Measurements from ENCODE around the gene GPR55.

The GPR55 gene

DNA sequence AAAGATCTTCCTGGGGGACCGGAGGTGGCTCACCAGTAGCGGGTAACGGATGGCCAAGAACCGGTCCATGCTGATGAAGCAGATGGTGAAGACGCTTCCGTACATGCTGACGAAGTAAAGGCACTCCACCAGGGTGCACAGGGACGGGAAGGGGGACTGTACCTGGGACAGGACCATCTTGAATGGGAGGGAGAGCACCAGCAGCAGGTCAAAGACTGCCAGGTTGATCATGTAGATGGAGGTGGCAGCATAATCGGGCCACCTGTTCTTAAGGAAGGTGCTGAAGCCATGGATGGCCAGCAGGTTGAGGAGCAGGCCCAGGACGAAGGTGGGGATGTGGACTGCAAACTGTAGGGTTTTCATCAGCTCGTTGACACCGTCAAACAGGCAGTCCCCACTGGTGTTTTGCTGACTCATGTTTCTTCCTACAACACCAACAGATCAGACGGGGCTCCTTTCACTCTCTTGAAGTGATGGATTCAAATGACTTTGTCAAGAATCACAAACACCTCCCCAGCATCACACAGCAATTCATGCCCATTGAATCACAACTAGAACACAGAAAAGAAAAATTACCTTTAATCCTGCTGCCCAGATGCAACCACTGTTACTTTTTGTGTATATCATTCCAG is 14.4 kb downstream of the GPR55 start:
- POLR2A ChIA-PET, result no interaction called here
- CTCF ChIA-PET, result interaction anchor here (0.8 to 0.9 kb wide), 2 partner anchors 86 to 142 kb away, joined by 3 read pairs; no protein-coding TSS in a partner anchor

DNA sequence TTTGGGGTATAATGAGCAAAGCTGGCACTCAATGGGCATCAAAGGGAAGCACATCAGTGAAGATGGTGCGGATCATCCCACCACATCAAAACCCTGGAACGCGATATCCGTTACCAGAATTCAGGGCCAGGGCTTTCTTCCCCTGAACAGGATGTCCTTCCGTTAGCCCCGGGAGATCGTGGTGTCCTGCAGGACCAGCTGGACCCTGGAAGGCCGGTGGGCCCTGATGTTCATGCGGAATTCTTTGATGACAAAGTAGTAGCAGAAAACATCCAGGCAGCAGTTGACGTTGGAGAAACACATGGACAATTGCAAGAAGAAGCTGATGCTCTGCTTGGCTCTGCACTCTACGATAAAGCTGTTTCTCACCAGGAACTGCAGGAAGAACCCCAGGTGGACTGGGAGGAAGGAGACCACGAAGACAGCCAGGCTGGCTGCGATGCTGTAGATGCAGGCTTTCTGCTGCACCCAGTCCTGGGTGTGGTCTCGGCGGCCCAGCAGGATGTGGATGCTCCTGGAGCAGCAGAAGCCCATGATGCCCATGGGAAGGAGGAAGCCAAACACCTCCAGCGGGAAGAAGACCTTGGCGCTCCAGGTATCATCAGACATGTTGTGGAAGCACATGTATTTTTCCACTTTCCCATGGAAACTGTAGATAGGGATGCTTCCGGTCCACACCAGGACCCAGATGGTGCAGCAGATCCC is 15.0 kb downstream of the GPR55 start:
- Histone ChIP-seq H3K4me3 (ENCODE audit: low read depth, low read length) (no peak overlapping the region), H3K4me1 (ENCODE audit: control insufficient read depth, insufficient read depth, low read length) (no peaks in the 10 kb centered on the region), H3K36me3 (ENCODE audit: control insufficient read depth in 2 of 2, insufficient read depth in 1 of 2, low read length in 2 of 2) (no peaks in the 10 kb centered on the region), H3K27ac (ENCODE audit: extremely low read depth, low read depth, low read length) (no peak overlapping the region), H3K9me3 (ENCODE audit: control insufficient read depth, insufficient read depth, low read depth, low read length) (no peaks in the 10 kb centered on the region)
- CTCF ChIA-PET, result no interaction called here
- POLR2A ChIA-PET, result no interaction called here
- no peak for TF ChIP-seq ZNF416 (tag by site-specific recombination; IDR thresholded peaks at IDR 0.05)
- TF ChIP-seq GLI2 (tag by site-specific recombination; IDR thresholded peaks at IDR 0.05; ENCODE audit: borderline replicate concordance, low read depth), result no peak
- TF ChIP-seq KLF9 (tag by site-specific recombination; IDR thresholded peaks at IDR 0.05; ENCODE audit: low read depth), result no peak
- TF ChIP-seq ZNF391 (tag by site-specific recombination; IDR thresholded peaks at IDR 0.05; ENCODE audit: borderline replicate concordance, low read depth), result no peak
- TF ChIP-seq ZNF184 (tag by site-specific recombination; IDR thresholded peaks at IDR 0.05), result no peak
- TF ChIP-seq GLIS2 (tag by site-specific recombination; IDR thresholded peaks at IDR 0.05), result no peak
- TF ChIP-seq, protein P1, sequence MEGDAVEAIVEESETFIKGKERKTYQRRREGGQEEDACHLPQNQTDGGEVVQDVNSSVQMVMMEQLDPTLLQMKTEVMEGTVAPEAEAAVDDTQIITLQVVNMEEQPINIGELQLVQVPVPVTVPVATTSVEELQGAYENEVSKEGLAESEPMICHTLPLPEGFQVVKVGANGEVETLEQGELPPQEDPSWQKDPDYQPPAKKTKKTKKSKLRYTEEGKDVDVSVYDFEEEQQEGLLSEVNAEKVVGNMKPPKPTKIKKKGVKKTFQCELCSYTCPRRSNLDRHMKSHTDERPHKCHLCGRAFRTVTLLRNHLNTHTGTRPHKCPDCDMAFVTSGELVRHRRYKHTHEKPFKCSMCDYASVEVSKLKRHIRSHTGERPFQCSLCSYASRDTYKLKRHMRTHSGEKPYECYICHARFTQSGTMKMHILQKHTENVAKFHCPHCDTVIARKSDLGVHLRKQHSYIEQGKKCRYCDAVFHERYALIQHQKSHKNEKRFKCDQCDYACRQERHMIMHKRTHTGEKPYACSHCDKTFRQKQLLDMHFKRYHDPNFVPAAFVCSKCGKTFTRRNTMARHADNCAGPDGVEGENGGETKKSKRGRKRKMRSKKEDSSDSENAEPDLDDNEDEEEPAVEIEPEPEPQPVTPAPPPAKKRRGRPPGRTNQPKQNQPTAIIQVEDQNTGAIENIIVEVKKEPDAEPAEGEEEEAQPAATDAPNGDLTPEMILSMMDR (tag by site-specific recombination; IDR thresholded peaks at IDR 0.05), result no peak
- TF ChIP-seq ZNF510 (tag by site-specific recombination; IDR thresholded peaks at IDR 0.05; ENCODE audit: insufficient replicate concordance), result no peak

More for the DNA sequence above, 14.4 kb downstream of the GPR55 start:
- Histone ChIP-seq H3K27ac (ENCODE audit: extremely low read depth, low read depth, low read length) (no peak overlapping the region), H3K36me3 (ENCODE audit: control insufficient read depth in 2 of 2, insufficient read depth in 1 of 2, low read length in 2 of 2) (no peaks in the 10 kb centered on the region), H3K9me3 (ENCODE audit: control insufficient read depth, insufficient read depth, low read depth, low read length) (no peaks in the 10 kb centered on the region), H3K4me3 (ENCODE audit: low read depth, low read length) (no peak overlapping the region), H3K4me1 (ENCODE audit: control insufficient read depth, insufficient read depth, low read length) (no peaks in the 10 kb centered on the region)
- no peak for TF ChIP-seq ZNF629 (tag by site-specific recombination; IDR thresholded peaks at IDR 0.05)
- no peak for TF ChIP-seq ZBTB1 (tag by site-specific recombination; IDR thresholded peaks at IDR 0.05)
- no peak for TF ChIP-seq ZNF423 (tag by site-specific recombination; IDR thresholded peaks at IDR 0.05)
- no peak for TF ChIP-seq ZNF473 (tag by site-specific recombination; IDR thresholded peaks at IDR 0.05)
- TF ChIP-seq, protein P2, sequence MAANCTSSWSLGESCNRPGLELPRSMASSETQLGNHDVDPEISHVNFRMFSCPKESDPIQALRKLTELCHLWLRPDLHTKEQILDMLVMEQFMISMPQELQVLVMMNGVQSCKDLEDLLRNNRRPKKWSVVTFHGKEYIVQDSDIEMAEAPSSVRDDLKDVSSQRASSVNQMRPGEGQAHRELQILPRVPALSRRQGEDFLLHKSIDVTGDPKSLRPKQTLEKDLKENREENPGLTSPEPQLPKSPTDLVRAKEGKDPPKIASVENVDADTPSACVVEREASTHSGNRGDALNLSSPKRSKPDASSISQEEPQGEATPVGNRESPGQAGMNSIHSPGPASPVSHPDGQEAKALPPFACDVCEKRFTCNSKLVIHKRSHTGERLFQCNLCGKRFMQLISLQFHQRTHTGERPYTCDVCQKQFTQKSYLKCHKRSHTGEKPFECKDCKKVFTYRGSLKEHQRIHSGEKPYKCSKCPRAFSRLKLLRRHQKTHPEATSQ (tag by site-specific recombination; IDR thresholded peaks at IDR 0.05), result no peak
- TF ChIP-seq ZNF157 (tag by site-specific recombination; IDR thresholded peaks at IDR 0.05), result no peak
- TF ChIP-seq ZSCAN23 (tag by site-specific recombination; IDR thresholded peaks at IDR 0.05), result no peak
- no peak for TF ChIP-seq SP7 (tag by site-specific recombination; IDR thresholded peaks at IDR 0.05)
- no peak for TF ChIP-seq ZNF837 (tag by site-specific recombination; IDR thresholded peaks at IDR 0.05)
- TF ChIP-seq ZNF549 (tag by site-specific recombination; IDR thresholded peaks at IDR 0.05), result no peak
- no peak for TF ChIP-seq ZSCAN4 (tag by site-specific recombination; IDR thresholded peaks at IDR 0.05)
- TF ChIP-seq ZNF530 (tag by site-specific recombination; IDR thresholded peaks at IDR 0.05; ENCODE audit: low read depth), result no peak
- TF ChIP-seq REPIN1 (tag by site-specific recombination; IDR thresholded peaks at IDR 0.05; ENCODE audit: low read depth), result no peak
- no peak for TF ChIP-seq ZNF692 (tag by site-specific recombination; IDR thresholded peaks at IDR 0.05)
- no peak for TF ChIP-seq ZNF513 (tag by site-specific recombination; IDR thresholded peaks at IDR 0.05)
- TF ChIP-seq YY1 (tag by site-specific recombination; IDR thresholded peaks at IDR 0.05), result no peak
- TF ChIP-seq ZNF626 (tag by site-specific recombination; IDR thresholded peaks at IDR 0.05), result no peak
- no peak for TF ChIP-seq ZNF488 (tag by site-specific recombination; IDR thresholded peaks at IDR 0.05)
- TF ChIP-seq ZSCAN30 (tag by site-specific recombination; IDR thresholded peaks at IDR 0.05), result no peak
